Left ventricle myocardium inferior (tissue), 1 donor: ENCODE results near the gene RMRP. TPM values are rescaled to one million over a fixed set of nuclear protein-coding genes. Genes with fewer than 3 reads are reported as not detected.
A peak's percentile ranks its signal among the peaks of the same experiment; 100 is the strongest.

Experiments used
- DNase-seq: peaks from one replicate; pipeline ENCODE4 v3.0.0-alpha.2; 2020
- H3K27ac ChIP-seq: fragments of 200-600 bp; replicated peaks from 2 replicates; pipeline ENCODE4 v1.8.0; 2021
- H3K27me3 ChIP-seq: fragments of 200-600 bp; 2 replicates; pipeline ENCODE4 v1.8.0; 2021; ENCODE audit warnings: low read depth
- H3K36me3 ChIP-seq: fragments of 200-600 bp; 2 replicates; pipeline ENCODE4 v1.8.0; 2021
- H3K4me1 ChIP-seq: fragments of 200-600 bp; 2 replicates; pipeline ENCODE4 v1.8.0; 2021
- H3K4me3 ChIP-seq: fragments of 200-600 bp; 2 replicates; pipeline ENCODE4 v1.8.0; 2021; ENCODE audit warnings: mild to moderate bottlenecking, moderate library complexity
- H3K9me3 ChIP-seq: fragments of 200-600 bp; replicated peaks from 2 replicates; pipeline ENCODE4 v1.8.0; 2021
- CTCF ChIP-seq: fragments of 200-600 bp; IDR thresholded peaks from 2 replicates; pipeline ENCODE4 v1.8.0; 2021; ENCODE audit warnings: antibody characterized with exemption, mild to moderate bottlenecking, borderline replicate concordance
- intact Hi-C: fragments of 100-400 bp; cut with micrococcal nuclease; formaldehyde crosslinking; loops from one replicate; pipeline ENCODE4 v1.11.0; 2022
- total RNA-seq: library from RNA; stranded (reverse); fragmentation: NEBNext Ultra II Directional; extraction: Animal tissue kit (Norgen Biotek cat#: 25700); gene quantifications from one replicate; pipeline ENCODE4 v1.2.1, GENCODE V29; 2021
- donor health status: DM: no; HTN: yes; CAD: no; lungs with severe emphysema.

Gene RMRP
- total RNA-seq, 1 donor from 2014 or later = 15,093 TPM

DNA sequence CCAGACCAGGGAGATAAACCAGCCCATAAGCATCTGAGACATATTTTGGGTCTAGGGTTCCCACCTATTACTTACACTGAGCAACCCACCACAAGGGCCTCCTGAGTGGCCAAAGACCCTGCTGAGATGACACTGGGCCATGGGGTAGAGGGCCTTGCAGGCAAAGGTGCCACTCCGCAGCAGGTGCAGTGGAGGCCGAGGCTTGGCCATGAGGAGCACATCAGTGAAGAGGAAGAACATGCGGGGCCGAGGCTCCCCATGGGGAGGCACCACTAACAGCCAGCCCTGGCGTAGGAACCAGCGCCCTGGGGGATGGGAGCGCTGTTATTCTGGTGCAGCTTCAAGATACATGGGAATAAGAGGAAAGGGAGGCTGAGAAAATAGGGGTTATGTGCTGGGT, 4.6 kb upstream of the RMRP start:
- H3K4me1 ChIP-seq = peaks cover 58% of the 10 kb centered on the region
- peak overlapping the region; percentile 99 for H3K27ac ChIP-seq
- intact Hi-C loops = no loop called here
- H3K27me3 ChIP-seq = no peaks in the 10 kb centered on the region
- H3K9me3 ChIP-seq = no peaks in the 10 kb centered on the region
- peaks cover 12% of the 10 kb centered on the region for H3K36me3 ChIP-seq
- DNase-seq = no peak
- H3K4me3 ChIP-seq = no peak overlapping the region
- TF ChIP-seq CTCF = no peak

DNA sequence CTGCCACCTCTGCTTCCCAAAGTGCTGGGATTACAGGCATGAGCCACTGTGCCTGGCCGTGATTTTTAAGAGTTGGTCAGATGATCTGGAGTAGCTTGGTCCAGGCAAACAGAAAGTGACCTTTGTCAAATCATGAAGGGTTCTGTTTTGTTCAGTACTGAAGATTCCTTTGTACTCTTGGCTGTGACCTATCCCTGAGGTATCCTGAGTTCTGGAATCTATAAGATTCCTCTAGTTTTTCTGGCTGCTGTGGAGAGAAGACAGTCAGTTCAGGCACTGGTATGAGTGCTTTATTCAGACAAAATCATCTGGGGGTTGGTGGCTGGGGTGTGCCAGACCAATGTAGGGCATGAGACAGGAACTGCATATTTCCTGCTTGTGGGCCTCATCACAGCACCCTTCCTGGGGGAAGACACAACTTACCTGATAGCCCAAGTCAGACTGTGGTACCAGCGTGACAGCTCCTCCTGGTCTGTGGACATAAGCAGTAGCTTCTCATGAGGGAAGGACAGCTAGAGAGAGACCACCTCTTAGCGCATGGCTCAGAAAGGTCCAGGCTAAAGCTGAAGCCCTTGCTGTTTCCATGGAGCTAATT, 4.0 kb upstream of the RMRP start:
- no peak for TF ChIP-seq CTCF
- H3K36me3 ChIP-seq = peaks cover 12% of the 10 kb centered on the region
- H3K4me1 ChIP-seq = peaks cover 64% of the 10 kb centered on the region
- no peaks in the 10 kb centered on the region for H3K9me3 ChIP-seq
- no peaks in the 10 kb centered on the region for H3K27me3 ChIP-seq
- no peak overlapping the region for H3K4me3 ChIP-seq
- intact Hi-C loops = no loop called here
- peak overlapping the region; percentile 99 for H3K27ac ChIP-seq
- no peak for DNase-seq

- intact Hi-C loops = no loop called here
- H3K9me3 ChIP-seq = no peaks in the 10 kb centered on the region
- peak overlapping the region; percentile 98 for H3K4me3 ChIP-seq
- no peaks in the 10 kb centered on the region for H3K27me3 ChIP-seq
- no peak for DNase-seq
- H3K27ac ChIP-seq = peak overlapping the region; percentile 99
- H3K36me3 ChIP-seq = peaks cover 12% of the 10 kb centered on the region
- peaks cover 63% of the 10 kb centered on the region for H3K4me1 ChIP-seq
- peak; percentile 70 for TF ChIP-seq CTCF
Observed at GRCh38 chr9:35660966-35661415, 3.2 kb upstream of the RMRP start.

GRCh38 chr9:35659340-35659739, 1.5 kb upstream of the RMRP start:
- Histone ChIP-seq H3K36me3 (peaks cover 12% of the 10 kb centered on the region), H3K4me3 (peak overlapping the region; percentile 98), H3K4me1 (peaks cover 47% of the 10 kb centered on the region), H3K9me3 (no peaks in the 10 kb centered on the region), H3K27ac (peak overlapping the region; percentile 99), H3K27me3 (no peaks in the 10 kb centered on the region)
- intact Hi-C loops = loop anchor here (5.0 kb wide), 1 partner anchor 33 kb away; no protein-coding TSS in a partner anchor
- no peak for DNase-seq
- TF ChIP-seq CTCF = no peak

- Histone ChIP-seq H3K36me3 (peaks cover 12% of the 10 kb centered on the region), H3K27me3 (no peaks in the 10 kb centered on the region), H3K27ac (peak overlapping the region; percentile 99), H3K4me3 (peak overlapping the region; percentile 98), H3K9me3 (no peaks in the 10 kb centered on the region), H3K4me1 (peaks cover 47% of the 10 kb centered on the region)
- peak; percentile 42 for DNase-seq
- TF ChIP-seq CTCF = no peak
- intact Hi-C loops = loop anchor here (5.0 kb wide), 1 partner anchor 33 kb away; no protein-coding TSS in a partner anchor
Observed at GRCh38 chr9:35658968-35659220, 1.1 kb upstream of the RMRP start.
